HEK293 (cell line): ENCODE data around the gene SLC18A3.

Experiments
- CTCF ChIA-PET: fragments of 350-600 bp; formaldehyde crosslinking; extraction: SDS; loops from one replicate; lab custom pipeline; 2021; ENCODE audit warnings: antibody characterized with exemption; lab: Yijun Ruan, JAX
- POLR2A ChIA-PET: fragments of 300-600 bp; formaldehyde crosslinking; extraction: SDS; loops from one replicate; lab custom pipeline; 2020; ENCODE audit warnings: antibody characterized with exemption, inconsistent platforms; lab: Yijun Ruan, JAX
- H3K27ac ChIP-seq: fragments of 200-500 bp; sonication (Bioruptor generic); 2 replicates; pipeline ENCODE4 v1.5.1; 2014; ENCODE audit warnings: low read depth, low read length, control low read depth, inconsistent platforms; ENCODE audit errors: extremely low read depth
- H3K36me3 ChIP-seq, 2 experiments: fragments of 200-500 bp in 1 of 2; sonication (Bioruptor generic) in 1 of 2; 1 replicate in 1 of 2; 2 replicates in 1 of 2; pipeline ENCODE4 v1.5.1; 2014 to 2017; ENCODE audit warnings: inconsistent platforms in 2 of 2, low read length in 2 of 2; ENCODE audit not compliant: control insufficient read depth in 2 of 2, insufficient read depth in 1 of 2
- H3K4me1 ChIP-seq: fragments of 200-500 bp; sonication (Bioruptor generic); 2 replicates; pipeline ENCODE4 v1.5.1; 2014; ENCODE audit warnings: mild to moderate bottlenecking, low read length, inconsistent platforms; ENCODE audit not compliant: control insufficient read depth, insufficient read depth
- H3K4me3 ChIP-seq: 2 replicates; pipeline ENCODE4 v1.5.1; 2011; ENCODE audit warnings: low read depth, mild to moderate bottlenecking, control low read depth, low read length, moderate library complexity
- H3K9me3 ChIP-seq: fragments of 200-500 bp; sonication (Bioruptor generic); 2 replicates; pipeline ENCODE4 v1.5.1; 2014; ENCODE audit warnings: low read depth, low read length, inconsistent platforms; ENCODE audit not compliant: control insufficient read depth, insufficient read depth
- KLF8 ChIP-seq: fragments of 450-650 bp; formaldehyde crosslinking; IDR thresholded peaks from 2 replicates; pipeline ENCODE4 v1.5.1; 2016; ENCODE audit warnings: missing biosample characterization, missing genetic modification characterization
- PBX3 ChIP-seq: sonication (generic); formaldehyde crosslinking; IDR thresholded peaks from 2 replicates; pipeline ENCODE4 v1.8.1; 2022; ENCODE audit warnings: mild to moderate bottlenecking, moderate library complexity, missing genetic modification reagents
- SETDB1 ChIP-seq: IDR thresholded peaks from one replicate; pipeline ENCODE4 v1.6.1; 2017; ENCODE audit warnings: mild to moderate bottlenecking, low read length, moderate library complexity, mixed read lengths; ENCODE audit not compliant: insufficient read length
- ZBTB44 ChIP-seq: fragments of 450-650 bp; IDR thresholded peaks from 2 replicates; pipeline ENCODE4 v1.5.1; 2018; ENCODE audit warnings: missing biosample characterization, mild to moderate bottlenecking, missing genetic modification characterization
- ZNF121 ChIP-seq: fragments of 450-650 bp; formaldehyde crosslinking; IDR thresholded peaks from 2 replicates; pipeline ENCODE4 v1.5.1; 2016; ENCODE audit warnings: missing biosample characterization, missing genetic modification characterization
- ZNF157 ChIP-seq: fragments of 450-650 bp; formaldehyde crosslinking; IDR thresholded peaks from 2 replicates; pipeline ENCODE4 v1.5.1; 2016; ENCODE audit warnings: missing biosample characterization, missing genetic modification characterization
- ZNF2 ChIP-seq: fragments of 450-650 bp; formaldehyde crosslinking; IDR thresholded peaks from 2 replicates; pipeline ENCODE4 v1.5.1; 2016; ENCODE audit warnings: missing biosample characterization, missing genetic modification characterization
- ZNF202 ChIP-seq: fragments of 450-650 bp; formaldehyde crosslinking; IDR thresholded peaks from 2 replicates; pipeline ENCODE4 v1.5.1; 2016; ENCODE audit warnings: missing biosample characterization, missing genetic modification characterization, borderline replicate concordance
- ZNF24 ChIP-seq: fragments of 450-650 bp; formaldehyde crosslinking; IDR thresholded peaks from 2 replicates; pipeline ENCODE4 v1.5.1; 2016; ENCODE audit warnings: missing biosample characterization, missing genetic modification characterization
- ZNF37A ChIP-seq: fragments of 450-650 bp; IDR thresholded peaks from 2 replicates; pipeline ENCODE4 v1.5.1; 2018; ENCODE audit warnings: missing biosample characterization, missing genetic modification characterization
- ZNF394 ChIP-seq: fragments of 450-650 bp; formaldehyde crosslinking; IDR thresholded peaks from 2 replicates; pipeline ENCODE4 v1.5.1; 2016; ENCODE audit warnings: missing biosample characterization, missing genetic modification characterization, mild to moderate bottlenecking, moderate library complexity, borderline replicate concordance
- ZNF518A ChIP-seq: fragments of 450-650 bp; formaldehyde crosslinking; conservative IDR thresholded peaks from 2 replicates; pipeline ENCODE4 v1.5.1; 2016; ENCODE audit warnings: low read depth, missing biosample characterization, missing genetic modification characterization
- ZNF600 ChIP-seq: fragments of 450-650 bp; formaldehyde crosslinking; IDR thresholded peaks from 2 replicates; pipeline ENCODE4 v1.5.1; 2016; ENCODE audit warnings: missing biosample characterization, missing genetic modification characterization
- ZNF626 ChIP-seq: fragments of 450-650 bp; sonication (Bioruptor Pico); formaldehyde crosslinking; IDR thresholded peaks from 2 replicates; pipeline ENCODE4 v1.5.1; 2018; ENCODE audit warnings: missing biosample characterization, missing genetic modification characterization, inconsistent platforms
- ZNF654 ChIP-seq: fragments of 450-650 bp; formaldehyde crosslinking; IDR thresholded peaks from 2 replicates; pipeline ENCODE4 v1.5.1; 2016; ENCODE audit warnings: low read depth, missing biosample characterization, missing genetic modification characterization
- ZNF658 ChIP-seq: fragments of 450-650 bp; formaldehyde crosslinking; IDR thresholded peaks from 2 replicates; pipeline ENCODE4; 2016; ENCODE audit warnings: missing biosample characterization, missing genetic modification characterization
- TF ChIP-seq, protein P1 (sequence below): fragments of 450-650 bp; formaldehyde crosslinking; IDR thresholded peaks from 2 replicates; pipeline ENCODE4 v1.5.1; 2016; ENCODE audit warnings: missing biosample characterization, missing genetic modification characterization
- TF ChIP-seq, protein P2 (sequence below): fragments of 450-650 bp; formaldehyde crosslinking; IDR thresholded peaks from 2 replicates; pipeline ENCODE4 v1.5.1; 2016; ENCODE audit warnings: missing biosample characterization, missing genetic modification characterization

Gene SLC18A3

DNA sequence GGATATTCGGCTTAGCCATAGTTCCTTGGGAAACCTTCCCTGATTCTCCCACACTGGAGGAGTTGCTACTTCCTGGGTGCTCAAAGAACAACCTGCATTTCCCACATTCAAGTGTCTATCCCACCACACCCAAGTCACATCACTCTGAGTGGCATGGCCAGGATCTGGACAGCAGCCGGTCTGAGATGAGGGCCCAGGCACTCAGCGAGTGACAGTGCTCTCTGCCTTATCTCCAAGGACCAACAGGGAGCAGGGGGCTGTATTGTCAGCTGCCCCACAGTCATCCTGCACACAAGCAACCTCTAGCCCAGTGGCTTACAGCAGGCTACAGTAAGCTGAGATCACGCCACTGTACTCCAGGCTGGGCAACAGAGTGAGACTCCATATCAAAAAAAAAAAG lies 16.1 kb upstream of the SLC18A3 start:
- Histone ChIP-seq H3K27ac (no peak overlapping the region), H3K4me3 (no peak overlapping the region), H3K9me3 (no peaks in the 10 kb centered on the region)
- POLR2A ChIA-PET = no interaction called here
- no peak for TF ChIP-seq ZNF24 (tag by site-specific recombination)
- no peak for TF ChIP-seq ZNF658 (tag by site-specific recombination)
- no peak for TF ChIP-seq KLF8 (tag by site-specific recombination)
- TF ChIP-seq, protein P1, sequence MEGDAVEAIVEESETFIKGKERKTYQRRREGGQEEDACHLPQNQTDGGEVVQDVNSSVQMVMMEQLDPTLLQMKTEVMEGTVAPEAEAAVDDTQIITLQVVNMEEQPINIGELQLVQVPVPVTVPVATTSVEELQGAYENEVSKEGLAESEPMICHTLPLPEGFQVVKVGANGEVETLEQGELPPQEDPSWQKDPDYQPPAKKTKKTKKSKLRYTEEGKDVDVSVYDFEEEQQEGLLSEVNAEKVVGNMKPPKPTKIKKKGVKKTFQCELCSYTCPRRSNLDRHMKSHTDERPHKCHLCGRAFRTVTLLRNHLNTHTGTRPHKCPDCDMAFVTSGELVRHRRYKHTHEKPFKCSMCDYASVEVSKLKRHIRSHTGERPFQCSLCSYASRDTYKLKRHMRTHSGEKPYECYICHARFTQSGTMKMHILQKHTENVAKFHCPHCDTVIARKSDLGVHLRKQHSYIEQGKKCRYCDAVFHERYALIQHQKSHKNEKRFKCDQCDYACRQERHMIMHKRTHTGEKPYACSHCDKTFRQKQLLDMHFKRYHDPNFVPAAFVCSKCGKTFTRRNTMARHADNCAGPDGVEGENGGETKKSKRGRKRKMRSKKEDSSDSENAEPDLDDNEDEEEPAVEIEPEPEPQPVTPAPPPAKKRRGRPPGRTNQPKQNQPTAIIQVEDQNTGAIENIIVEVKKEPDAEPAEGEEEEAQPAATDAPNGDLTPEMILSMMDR (tag by site-specific recombination) = no peak
- TF ChIP-seq ZNF394 (tag by site-specific recombination) = no peak
- TF ChIP-seq ZNF157 (tag by site-specific recombination) = no peak
- no peak for TF ChIP-seq ZNF121 (tag by site-specific recombination)
- no peak for TF ChIP-seq ZNF626
- TF ChIP-seq ZNF518A (tag by site-specific recombination) = no peak
- TF ChIP-seq, all 188 proteins: peak for 0
- Histone ChIP-seq H3K36me3 (no peaks in the 10 kb centered on the region), H3K4me1 (no peaks in the 10 kb centered on the region)
- CTCF ChIA-PET = interaction anchor here (0.5 to 4.1 kb wide), 19 partner anchors 8 to 1230 kb away, joined by 3 to 35 read pairs (median 4); partner anchors contain the start of gene ERCC6

- ChIA-PET POLR2A (no interaction called here), CTCF (interaction anchor here (0.6 to 4.1 kb wide), 15 partner anchors 10 to 666 kb away, joined by 3 to 35 read pairs (median 4); partner anchors contain the start of genes ERCC6 and SLC18A3)
- Histone ChIP-seq H3K4me1 (no peaks in the 10 kb centered on the region), H3K9me3 (no peaks in the 10 kb centered on the region), H3K36me3 (no peaks in the 10 kb centered on the region), H3K27ac (no peak overlapping the region)
- no peak for TF ChIP-seq ZBTB44
- peak; percentile 85 for TF ChIP-seq ZNF600 (tag by site-specific recombination)
- no peak for TF ChIP-seq ZNF37A (tag by site-specific recombination)
- TF ChIP-seq, protein P2, sequence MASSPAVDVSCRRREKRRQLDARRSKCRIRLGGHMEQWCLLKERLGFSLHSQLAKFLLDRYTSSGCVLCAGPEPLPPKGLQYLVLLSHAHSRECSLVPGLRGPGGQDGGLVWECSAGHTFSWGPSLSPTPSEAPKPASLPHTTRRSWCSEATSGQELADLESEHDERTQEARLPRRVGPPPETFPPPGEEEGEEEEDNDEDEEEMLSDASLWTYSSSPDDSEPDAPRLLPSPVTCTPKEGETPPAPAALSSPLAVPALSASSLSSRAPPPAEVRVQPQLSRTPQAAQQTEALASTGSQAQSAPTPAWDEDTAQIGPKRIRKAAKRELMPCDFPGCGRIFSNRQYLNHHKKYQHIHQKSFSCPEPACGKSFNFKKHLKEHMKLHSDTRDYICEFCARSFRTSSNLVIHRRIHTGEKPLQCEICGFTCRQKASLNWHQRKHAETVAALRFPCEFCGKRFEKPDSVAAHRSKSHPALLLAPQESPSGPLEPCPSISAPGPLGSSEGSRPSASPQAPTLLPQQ (tag by site-specific recombination) = no peak
- TF ChIP-seq, protein P1 (tag by site-specific recombination) = 0 out of 2 replicates have a peak, but pooled peaks have one; percentile 37
- TF ChIP-seq ZNF2 (tag by site-specific recombination) = peak; percentile 50; the same call in 1 of the 2 replicates
- TF ChIP-seq PBX3 = no peak
- no peak for TF ChIP-seq ZNF202 (tag by site-specific recombination)
- no peak for TF ChIP-seq SETDB1
- peak; percentile 97 for TF ChIP-seq ZNF654
- TF ChIP-seq, all 188 proteins: peak for 4
- no peak overlapping the region for H3K4me3 ChIP-seq
Observed at GRCh38 chr10:49594594-49594993, 15.5 kb upstream of the SLC18A3 start.
